Kidney capillary endothelial cell (primary cell): ENCODE results near the gene IL1R2.
"Not testable (repeated sequence)": the region's sequence is repeated elsewhere in the genome, so short reads cannot be mapped to it uniquely, and the experiment has no call there.

ENCODE experiments used
- DNase-seq: peaks from one replicate; pipeline ENCODE4 v3.0.0-alpha.2; 2018; ENCODE audit warnings: low spot score

The IL1R2 gene

DNA sequence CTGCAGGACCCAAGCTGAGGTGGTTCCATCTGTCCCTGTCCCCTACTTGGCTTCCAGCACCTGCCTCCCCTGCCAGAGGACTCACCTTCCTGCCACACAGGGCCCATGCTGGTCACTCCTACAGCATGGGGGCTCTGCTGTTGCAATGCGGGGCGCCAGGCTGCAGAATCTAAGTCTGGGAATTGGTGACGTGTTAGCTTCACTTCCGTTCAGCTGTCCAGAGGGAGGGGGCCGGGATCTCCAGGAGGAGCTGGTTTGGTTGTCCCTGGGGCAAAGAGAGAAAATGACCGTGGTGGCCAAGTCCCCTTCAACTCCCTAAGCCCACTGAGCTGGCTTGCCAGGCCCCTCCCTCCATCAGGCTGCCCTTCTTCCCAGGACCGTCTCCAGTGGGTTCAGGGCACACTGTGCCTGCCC, 69.5 kb downstream of the IL1R2 start:
- DNase-seq = no peak

DNA sequence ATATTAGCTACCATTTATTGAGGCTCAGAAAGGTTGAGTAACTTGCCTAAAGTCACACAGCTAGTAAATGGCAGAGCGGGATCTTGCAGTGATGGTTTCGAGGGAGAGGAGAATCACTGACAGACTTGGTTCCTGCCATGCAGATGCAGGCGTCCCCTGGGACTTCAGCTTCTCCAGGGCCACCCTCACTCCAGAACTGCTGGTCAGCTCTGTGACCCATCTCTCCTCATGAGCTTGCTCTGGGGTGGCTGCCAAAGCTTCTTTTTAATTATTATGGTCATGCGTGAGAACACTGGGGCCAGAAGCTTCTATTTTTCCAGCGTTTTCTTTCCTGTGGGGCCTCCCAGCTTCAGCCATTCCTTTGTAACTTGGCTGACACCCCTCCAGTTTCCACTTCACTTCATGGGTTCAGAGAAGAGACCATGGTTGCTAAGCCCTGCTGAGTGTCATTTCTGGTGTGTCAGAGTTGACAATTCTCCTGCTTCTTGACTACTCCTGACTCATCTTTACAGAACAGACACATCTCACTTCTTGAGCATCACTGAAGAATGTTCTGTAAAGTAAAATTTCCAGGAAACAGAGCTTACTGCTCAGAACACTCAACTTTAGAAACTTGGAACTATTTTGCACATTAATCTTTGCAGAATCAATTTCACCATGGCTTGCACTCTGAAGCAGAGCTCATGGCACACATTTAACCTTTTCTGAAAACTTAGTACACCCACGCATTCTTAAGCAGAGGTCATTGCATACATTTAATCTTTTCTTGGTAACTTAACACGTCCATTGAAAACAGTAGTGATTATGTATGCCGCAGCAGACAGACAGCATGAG, 70.4 kb downstream of the IL1R2 start:
- no peak for DNase-seq

DNA sequence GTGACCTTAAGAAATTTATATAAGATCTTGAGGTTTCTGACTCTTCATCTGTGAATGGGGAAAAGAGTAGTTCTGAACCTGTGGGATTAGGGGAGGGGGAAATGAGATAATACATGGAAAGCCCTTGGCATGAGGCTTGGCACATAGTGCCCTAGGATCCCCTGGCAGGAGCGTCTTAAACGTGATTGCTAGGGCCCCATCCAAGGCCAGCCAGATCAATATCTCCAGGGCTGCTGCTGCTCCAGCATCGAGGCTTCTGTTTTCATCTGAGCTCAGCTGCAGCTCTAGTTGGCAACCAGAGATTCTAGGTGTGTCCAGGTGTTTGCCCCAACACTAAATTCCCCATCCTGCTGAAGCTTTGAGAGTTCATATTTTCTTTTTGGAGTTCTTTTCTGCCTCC, 71.0 kb downstream of the IL1R2 start:
- no peak for DNase-seq

GRCh38 chr2:102063487-102063911, 71.7 kb downstream of the IL1R2 start:
- peak; percentile 14 for DNase-seq

- DNase-seq = peak; percentile 83
Measured at GRCh38 chr2:102063941-102064678, 72.3 kb downstream of the IL1R2 start.

DNA sequence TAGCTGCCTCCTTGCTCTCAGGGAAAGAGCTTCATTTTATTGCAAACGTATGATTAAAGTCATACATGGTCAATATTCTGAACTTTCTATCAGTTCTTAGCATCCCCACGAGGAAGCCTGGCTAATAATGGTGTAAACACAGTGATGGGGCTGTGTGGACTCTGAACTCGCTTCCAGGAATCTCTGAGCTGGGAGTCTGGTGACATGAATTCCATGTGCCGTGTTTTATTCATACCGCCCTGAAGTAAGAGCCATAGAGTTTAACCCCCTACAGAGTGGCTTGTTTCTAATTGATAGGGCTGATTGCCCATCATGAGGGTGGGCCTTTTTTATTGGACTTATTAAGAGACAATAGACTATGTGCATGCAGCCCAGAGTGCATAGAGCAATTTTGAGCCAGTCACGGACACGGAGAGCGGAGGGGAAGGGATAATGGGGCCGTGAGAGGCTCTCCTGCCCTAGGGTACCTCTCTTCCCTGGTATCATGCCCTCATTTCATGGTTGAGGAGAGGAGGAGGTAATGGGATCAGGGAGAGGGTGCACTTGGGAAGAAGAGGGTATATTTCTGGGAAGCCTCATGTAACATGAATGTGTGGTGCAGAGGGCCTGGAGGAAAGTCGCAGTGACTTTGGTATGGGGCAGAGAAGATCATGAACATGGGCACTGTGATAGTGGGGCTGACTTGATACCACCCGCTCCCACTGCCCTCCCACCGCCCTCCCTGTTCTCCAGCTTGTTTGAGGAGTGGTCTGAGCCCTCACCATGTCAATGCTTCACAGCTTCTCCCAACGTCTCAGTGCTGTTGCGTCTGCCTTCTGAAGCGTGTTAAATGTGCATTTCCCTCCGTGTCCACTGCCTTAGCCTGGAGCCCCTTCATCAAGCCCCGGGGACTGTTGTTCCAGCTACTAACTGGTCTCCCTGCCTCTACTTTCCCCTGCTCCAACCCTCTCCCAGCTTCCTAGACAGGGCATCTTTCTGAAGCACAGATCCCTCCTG, 73.2 kb downstream of the IL1R2 start:
- no peak for DNase-seq

DNA sequence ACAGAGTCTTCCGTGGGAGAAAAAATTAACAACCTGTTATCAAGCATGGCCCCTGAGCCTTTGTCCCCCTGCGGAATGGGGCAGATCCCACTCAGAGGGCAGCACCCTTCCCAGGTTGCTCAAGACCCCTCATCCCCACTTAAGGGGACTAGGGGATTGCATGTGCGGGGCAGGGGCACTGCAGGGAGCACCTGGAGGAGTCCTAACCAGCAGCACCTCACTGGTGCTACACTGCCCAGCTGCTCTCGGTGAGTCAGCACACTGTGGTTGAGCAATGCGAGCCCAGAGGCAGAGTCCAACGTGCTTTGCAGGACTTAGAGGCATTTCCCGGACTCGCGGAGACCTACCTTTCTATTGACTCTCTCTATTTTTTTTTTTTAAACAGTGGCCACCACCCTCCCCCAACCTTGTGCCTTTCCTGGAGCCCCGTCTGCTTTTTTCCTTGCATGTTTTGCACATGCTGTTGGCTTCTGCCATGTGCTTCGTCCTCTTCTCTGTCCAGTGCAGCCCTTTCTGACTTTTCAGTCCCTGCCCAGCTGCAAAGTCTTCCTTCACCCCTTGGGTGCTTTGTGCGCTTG, 74.0 kb downstream of the IL1R2 start:
- no peak for DNase-seq

DNA sequence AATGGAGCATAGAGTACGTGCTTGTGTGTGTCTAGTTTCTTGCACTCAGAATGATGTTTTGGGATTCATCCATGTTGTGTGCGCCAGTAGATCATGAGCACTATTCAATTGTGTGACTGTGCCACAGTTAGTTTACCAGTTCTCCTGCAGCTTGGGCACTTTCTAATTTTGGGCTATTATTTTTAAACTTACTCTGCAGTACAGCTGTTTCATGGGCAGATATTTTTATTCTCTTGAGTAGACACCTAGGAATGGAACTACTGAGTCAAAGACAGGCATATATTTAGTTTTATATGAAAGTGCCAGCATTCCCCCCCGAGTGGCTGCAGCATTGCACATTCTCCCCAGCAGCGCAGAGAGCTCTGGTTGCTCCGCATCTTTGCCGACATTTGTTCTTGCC, 74.8 kb downstream of the IL1R2 start:
- no peak for DNase-seq

DNA sequence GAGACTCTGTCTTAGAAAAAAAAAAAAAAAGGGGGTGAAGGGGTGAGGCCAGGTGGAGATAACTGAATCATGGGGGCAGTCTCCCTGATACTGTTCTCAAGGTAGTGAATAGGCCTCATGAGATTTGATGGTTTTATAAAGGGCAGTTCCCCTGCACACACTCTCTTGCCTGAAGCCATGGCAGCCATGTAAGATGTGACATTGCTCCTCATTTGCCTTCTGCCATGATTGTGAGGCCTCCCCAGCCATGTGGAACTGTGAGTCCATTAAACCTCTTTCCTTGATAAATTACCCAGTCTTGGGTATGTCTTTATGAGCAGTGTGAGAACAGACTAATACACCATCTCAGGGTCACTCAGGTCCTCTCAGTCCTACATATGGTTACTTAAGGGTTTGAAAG, 76.4 kb downstream of the IL1R2 start:
- not testable (repeated sequence) for DNase-seq

GRCh38 chr2:102069311-102069974, 77.7 kb downstream of the IL1R2 start:
- no peak for DNase-seq

- DNase-seq = no peak
Measured at GRCh38 chr2:102070058-102070642, 78.4 kb downstream of the IL1R2 start.

- no peak for DNase-seq
Measured at GRCh38 chr2:102072741-102073140, 81.0 kb downstream of the IL1R2 start.

DNA sequence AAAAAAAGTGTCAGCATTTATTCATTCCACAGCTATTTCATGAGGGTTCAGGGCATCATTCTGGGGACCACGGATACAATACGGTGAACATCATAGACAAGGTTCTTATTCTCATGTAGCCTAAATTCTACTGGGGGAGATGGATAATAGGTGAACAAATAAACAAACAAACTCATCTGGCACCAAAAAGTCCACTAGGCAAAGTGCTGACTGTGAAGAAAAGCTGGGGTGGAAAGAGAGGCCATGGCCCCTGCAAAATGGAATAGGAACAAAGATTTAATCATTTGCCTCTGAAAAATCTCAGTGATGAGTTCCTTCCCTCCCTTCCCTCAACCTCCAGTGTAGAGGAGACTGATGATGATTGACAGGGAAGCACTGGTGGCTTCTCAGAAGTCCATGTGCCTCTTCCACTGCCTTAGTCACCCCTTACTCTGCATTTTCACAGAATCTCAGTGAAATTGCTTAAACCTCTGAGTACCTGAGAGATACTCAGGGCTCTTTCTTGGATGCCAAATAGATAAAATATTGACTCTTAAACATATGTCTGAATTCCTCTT, 81.5 kb downstream of the IL1R2 start:
- DNase-seq = no peak

DNA sequence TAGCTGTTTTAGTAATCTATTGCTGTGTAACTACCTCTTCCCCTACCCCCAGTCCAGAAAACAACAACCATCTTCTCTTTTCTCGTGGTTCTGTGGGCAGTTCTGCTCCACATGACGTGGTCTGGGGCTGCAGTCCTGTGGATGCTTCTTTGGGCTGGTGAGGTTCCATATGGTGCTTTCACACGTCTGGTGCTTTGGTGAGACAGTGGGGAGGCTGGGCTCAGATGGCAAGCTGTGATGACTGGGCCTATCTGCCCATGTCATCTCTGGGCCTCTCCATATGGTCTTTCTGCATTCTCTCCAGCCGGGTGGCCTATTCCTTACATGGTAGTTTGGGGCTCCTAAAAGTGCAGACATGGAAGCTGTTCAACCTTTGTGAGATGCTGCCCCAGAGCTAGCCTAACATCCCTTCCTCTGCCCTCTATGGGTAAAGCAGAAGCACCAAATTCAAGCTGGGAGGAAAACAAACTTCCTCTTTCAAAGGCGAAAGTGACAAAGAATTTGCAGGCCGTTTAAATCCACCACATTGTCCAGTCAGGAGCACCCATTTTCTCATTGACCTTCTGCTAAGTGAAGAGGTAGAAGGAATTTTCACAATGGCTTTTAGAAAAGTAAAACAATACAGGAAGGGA, 82.5 kb downstream of the IL1R2 start:
- DNase-seq = no peak

DNA sequence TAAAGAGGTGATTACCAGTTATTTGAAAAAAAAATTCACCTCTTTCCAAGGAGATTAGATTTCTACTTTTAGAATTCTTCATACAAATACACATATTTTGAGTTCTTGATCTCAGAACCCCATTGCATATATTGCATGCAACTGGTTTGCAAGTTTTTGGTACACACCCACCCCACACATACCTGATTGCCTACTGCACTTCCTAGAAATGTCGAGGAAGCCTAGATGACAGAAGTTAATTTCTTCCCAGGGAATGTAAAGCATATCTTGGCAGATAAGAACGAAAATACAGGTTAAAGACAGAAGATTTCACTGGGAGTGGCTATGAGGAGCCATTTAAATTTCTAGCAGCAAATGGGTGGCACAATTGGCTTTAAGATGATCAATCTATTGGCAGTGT, 83.7 kb downstream of the IL1R2 start:
- DNase-seq = no peak

GRCh38 chr2:102076512-102076911, 84.8 kb downstream of the IL1R2 start:
- no peak for DNase-seq
